ENCODE data around the gene LRCOL1. TPM values are rescaled to one million over a fixed set of nuclear protein-coding genes. Genes with fewer than 3 reads are reported as not detected.

The LRCOL1 gene
- total RNA-seq, 6 experiments from 2014 or later, result 0.61 to 13.1 (median 6.8) TPM

- TF ChIP-seq CTCF (IDR thresholded peaks at IDR 0.05) (no peak), POLR2A (IDR thresholded peaks at IDR 0.05) (no peak)
- DNase-seq (peak in 1 of 3 donors; percentile 35), ATAC-seq (no peak)
- WGBS (ENCODE audit: insufficient coverage, low coverage, low lambda C conversion rate, missing lambda C conversion rate), result 77% methylated on average over 12 of the region's 28 CpGs
- intact Hi-C loops (cut with DNase I), result no loop called here
- Histone ChIP-seq H3K9me3 (no peaks in the 10 kb centered on the region), H3K36me3 (peaks cover 0 to 8% (median 0%) of the 10 kb centered on the region in 4 donors), H3K4me3 (no peak overlapping the region), H3K4me1 (peaks cover 0 to 4% (median 0%) of the 10 kb centered on the region in 4 donors), H3K27me3 (peaks cover 0 to 13% of the 10 kb centered on the region in 2 donors), H3K27ac (no peak overlapping the region)
Observed at GRCh38 chr12:132620899-132621656, 10.7 kb upstream of the LRCOL1 start.

- Histone ChIP-seq H3K36me3 (peaks cover 0 to 4% (median 0%) of the 10 kb centered on the region in 4 donors), H3K9me3 (no peaks in the 10 kb centered on the region), H3K27me3 (peaks cover 0 to 13% of the 10 kb centered on the region in 2 donors), H3K4me1 (peaks cover 0 to 4% (median 0%) of the 10 kb centered on the region in 4 donors), H3K4me3 (no peak overlapping the region), H3K27ac (no peak overlapping the region)
- no peak for DNase-seq
- no CpG with 5 or more reads among the region's 29 CpGs for WGBS (ENCODE audit: insufficient coverage, low coverage, low lambda C conversion rate, missing lambda C conversion rate)
- intact Hi-C loops (cut with DNase I), result no loop called here
- TF ChIP-seq POLR2A (IDR thresholded peaks at IDR 0.05) (no peak), CTCF (IDR thresholded peaks at IDR 0.05) (no peak)
- no peak for ATAC-seq
Observed at GRCh38 chr12:132620113-132620898, 9.9 kb upstream of the LRCOL1 start.

GRCh38 chr12:132619386-132620112 is 9.2 kb upstream of the LRCOL1 start:
- no peak overlapping the region for H3K4me3 ChIP-seq
- peak in 1 of 3 donors; percentile 53 for DNase-seq
- no peaks in the 10 kb centered on the region for H3K9me3 ChIP-seq
- peaks cover 0 to 13% of the 10 kb centered on the region in 2 donors for H3K27me3 ChIP-seq
- intact Hi-C loops (cut with DNase I), result no loop called here
- TF ChIP-seq POLR2A (IDR thresholded peaks at IDR 0.05), result no peak
- no peak for TF ChIP-seq CTCF (IDR thresholded peaks at IDR 0.05)
- ATAC-seq, result no peak
- no peaks in the 10 kb centered on the region for H3K36me3 ChIP-seq
- WGBS (ENCODE audit: insufficient coverage, low coverage, low lambda C conversion rate, missing lambda C conversion rate), result no CpG with 5 or more reads among the region's 53 CpGs
- H3K4me1 ChIP-seq, result peaks cover 0 to 4% (median 0%) of the 10 kb centered on the region in 4 donors
- H3K27ac ChIP-seq, result no peak overlapping the region

GRCh38 chr12:132619071-132619385 is 8.6 kb upstream of the LRCOL1 start:
- peaks cover 0 to 4% (median 0%) of the 10 kb centered on the region in 4 donors for H3K4me1 ChIP-seq
- H3K27me3 ChIP-seq, result peaks cover 0 to 13% of the 10 kb centered on the region in 2 donors
- no peak for ATAC-seq
- WGBS (ENCODE audit: insufficient coverage, low coverage, low lambda C conversion rate, missing lambda C conversion rate), result no CpG with 5 or more reads among the region's 28 CpGs
- intact Hi-C loops (cut with DNase I), result no loop called here
- no peak for DNase-seq
- no peaks in the 10 kb centered on the region for H3K36me3 ChIP-seq
- no peak overlapping the region for H3K27ac ChIP-seq
- H3K9me3 ChIP-seq, result no peaks in the 10 kb centered on the region
- no peak overlapping the region for H3K4me3 ChIP-seq
- TF ChIP-seq POLR2A (IDR thresholded peaks at IDR 0.05) (no peak), CTCF (IDR thresholded peaks at IDR 0.05) (no peak)
